ENCODE results near the gene TMEM183A.

DNA sequence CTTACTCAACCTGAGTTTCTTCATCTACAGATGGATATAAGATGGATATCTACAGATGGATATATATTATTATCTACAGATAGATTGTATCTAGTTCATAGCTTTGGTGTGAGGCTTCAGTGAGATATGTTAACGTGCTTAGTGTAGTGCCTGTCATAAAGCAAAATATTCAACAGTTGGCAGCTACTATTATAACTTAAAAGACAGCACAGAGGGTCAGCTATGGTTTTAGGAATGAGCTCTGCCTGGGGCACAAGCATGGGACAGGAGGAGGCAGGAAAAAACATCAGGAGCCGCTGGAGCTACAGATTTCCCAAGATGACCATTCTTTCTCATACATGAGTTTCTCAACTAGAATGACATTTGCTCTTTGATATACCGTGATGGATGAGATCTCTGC lies 38.8 kb upstream of the TMEM183A start:
- TF ChIP-seq POLR2A (IDR thresholded peaks at IDR 0.05; ENCODE audit: low read length): no peak
- no peak for TF ChIP-seq GATA1 (IDR thresholded peaks at IDR 0.05; ENCODE audit: low read depth, low read length)

All from erythroblast (primary cell).